ENCODE results near the gene ARID3C. TPM values are rescaled to one million over a fixed set of nuclear protein-coding genes. Genes with fewer than 3 reads are reported as not detected.

Gene ARID3C
- polyA plus RNA-seq, 4 donors, result 0.03 to 0.04 TPM; not detected in 2

GRCh38 chr9:34611811-34612787 lies 16.8 kb downstream of the ARID3C start, which contains the start of gene RPP25L:
RPP25L (minus strand) TSS chr9:34612097; CDS start chr9:34611296, 801 bp downstream.
- Histone ChIP-seq H3K4me3 (ENCODE audit: low read depth in 1 of 3, low read length in 3 of 3) (peak within 1 kb of the TSS; percentile 72 to 86 (median 75)), H3K27me3 (ENCODE audit: control insufficient read depth in 3 of 3, insufficient read depth in 3 of 3, low read length in 3 of 3) (no peaks in the 10 kb centered on the region), H3K36me3 (ENCODE audit: control insufficient read depth in 3 of 3, insufficient read depth in 2 of 3, low read depth in 1 of 3, low read length in 3 of 3) (peaks cover 4 to 40% (median 5%) of the 10 kb centered on the region in 3 donors), H3K27ac (ENCODE audit: low read depth in 1 of 3, low read length in 2 of 3) (peak within 1 kb of the TSS; percentile 60 to 94 (median 64)), H3K9me3 (ENCODE audit: control insufficient read depth in 2 of 2, insufficient read depth in 1 of 2, low read depth in 1 of 2, low read length in 1 of 2) (no peaks in the 10 kb centered on the region), H3K4me1 (ENCODE audit: control insufficient read depth in 3 of 3, insufficient read depth in 2 of 3, low read depth in 1 of 3, low read length in 2 of 3) (peaks cover 0 to 27% (median 6%) of the 10 kb centered on the region in 3 donors)
- WGBS, 3 donors, result 0 to 1% (median 0%) methylated on average over 72 to 77 of the region's 77 CpGs
- no peak for FAIRE-seq
- peak; percentile 90 to 95 for DNase-seq

- H3K9me3 ChIP-seq (ENCODE audit: control insufficient read depth in 2 of 2, insufficient read depth in 1 of 2, low read depth in 1 of 2, low read length in 1 of 2), result no peaks in the 10 kb centered on the region
- FAIRE-seq, result no peak
- DNase-seq, result peak in 1 of 2 donors; percentile 25
- peaks cover 0 to 34% (median 6%) of the 10 kb centered on the region in 3 donors for H3K4me1 ChIP-seq (ENCODE audit: control insufficient read depth in 3 of 3, insufficient read depth in 2 of 3, low read depth in 1 of 3, low read length in 2 of 3)
- H3K4me3 ChIP-seq (ENCODE audit: low read depth in 1 of 3, low read length in 3 of 3), result peak overlapping the region; percentile 72 to 86 (median 75)
- 33 to 55% (median 39%) methylated on average over 10 of the region's 10 CpGs for WGBS, 3 donors
- H3K27me3 ChIP-seq (ENCODE audit: control insufficient read depth in 3 of 3, insufficient read depth in 3 of 3, low read length in 3 of 3), result no peaks in the 10 kb centered on the region
- H3K27ac ChIP-seq (ENCODE audit: low read depth in 1 of 3, low read length in 2 of 3), result peak overlapping the region; percentile 51 to 94 (median 60)
- H3K36me3 ChIP-seq (ENCODE audit: control insufficient read depth in 3 of 3, insufficient read depth in 2 of 3, low read depth in 1 of 3, low read length in 3 of 3), result peaks cover 2 to 33% (median 2%) of the 10 kb centered on the region in 3 donors
Measured at GRCh38 chr9:34611251-34611810, 17.5 kb downstream of the ARID3C start.

- peak overlapping the region in 2 of 3 donors; percentile 75 to 86 for H3K4me3 ChIP-seq (ENCODE audit: low read depth in 1 of 3, low read length in 3 of 3)
- FAIRE-seq (no peak), DNase-seq (no peak)
- H3K9me3 ChIP-seq (ENCODE audit: control insufficient read depth in 2 of 2, insufficient read depth in 1 of 2, low read depth in 1 of 2, low read length in 1 of 2), result no peaks in the 10 kb centered on the region
- no peaks in the 10 kb centered on the region for H3K27me3 ChIP-seq (ENCODE audit: control insufficient read depth in 3 of 3, insufficient read depth in 3 of 3, low read length in 3 of 3)
- peaks cover 0 to 27% (median 2%) of the 10 kb centered on the region in 3 donors for H3K36me3 ChIP-seq (ENCODE audit: control insufficient read depth in 3 of 3, insufficient read depth in 2 of 3, low read depth in 1 of 3, low read length in 3 of 3)
- 96 to 97% (median 97%) methylated on average over 20 of the region's 20 CpGs for WGBS, 3 donors
- no peak overlapping the region for H3K27ac ChIP-seq (ENCODE audit: low read depth in 1 of 3, low read length in 2 of 3)
- H3K4me1 ChIP-seq (ENCODE audit: control insufficient read depth in 3 of 3, insufficient read depth in 2 of 3, low read depth in 1 of 3, low read length in 2 of 3), result peaks cover 0 to 34% (median 6%) of the 10 kb centered on the region in 3 donors
Measured at GRCh38 chr9:34610434-34611206, 18.2 kb downstream of the ARID3C start.

GRCh38 chr9:34607331-34607730 lies 21.5 kb downstream of the ARID3C start:
- Histone ChIP-seq H3K27ac (ENCODE audit: low read depth in 1 of 3, low read length in 2 of 3) (peak overlapping the region in 1 of 3 donors; percentile 73), H3K36me3 (ENCODE audit: control insufficient read depth in 3 of 3, insufficient read depth in 2 of 3, low read depth in 1 of 3, low read length in 3 of 3) (peaks cover 0 to 8% (median 0%) of the 10 kb centered on the region in 3 donors), H3K4me1 (ENCODE audit: control insufficient read depth in 3 of 3, insufficient read depth in 2 of 3, low read depth in 1 of 3, low read length in 2 of 3) (peaks cover 0 to 26% (median 6%) of the 10 kb centered on the region in 3 donors), H3K27me3 (ENCODE audit: control insufficient read depth in 3 of 3, insufficient read depth in 3 of 3, low read length in 3 of 3) (no peaks in the 10 kb centered on the region), H3K9me3 (ENCODE audit: control insufficient read depth in 2 of 2, insufficient read depth in 1 of 2, low read depth in 1 of 2, low read length in 1 of 2) (no peaks in the 10 kb centered on the region), H3K4me3 (ENCODE audit: low read depth in 1 of 3, low read length in 3 of 3) (no peak overlapping the region)
- FAIRE-seq (no peak), DNase-seq (no peak)
- WGBS, 3 donors, result 19 to 55% (median 48%) methylated on average over 2 of the region's 2 CpGs

GRCh38 chr9:34606905-34607304 lies 22.0 kb downstream of the ARID3C start:
- DNase-seq (peak; percentile 84 to 88), FAIRE-seq (no peak)
- Histone ChIP-seq H3K9me3 (ENCODE audit: control insufficient read depth in 2 of 2, insufficient read depth in 1 of 2, low read depth in 1 of 2, low read length in 1 of 2) (no peaks in the 10 kb centered on the region), H3K27me3 (ENCODE audit: control insufficient read depth in 3 of 3, insufficient read depth in 3 of 3, low read length in 3 of 3) (no peaks in the 10 kb centered on the region), H3K4me3 (ENCODE audit: low read depth in 1 of 3, low read length in 3 of 3) (no peak overlapping the region), H3K27ac (ENCODE audit: low read depth in 1 of 3, low read length in 2 of 3) (peak overlapping the region in 1 of 3 donors; percentile 73), H3K4me1 (ENCODE audit: control insufficient read depth in 3 of 3, insufficient read depth in 2 of 3, low read depth in 1 of 3, low read length in 2 of 3) (peaks cover 0 to 25% (median 6%) of the 10 kb centered on the region in 3 donors), H3K36me3 (ENCODE audit: control insufficient read depth in 3 of 3, insufficient read depth in 2 of 3, low read depth in 1 of 3, low read length in 3 of 3) (peaks cover 0 to 8% (median 0%) of the 10 kb centered on the region in 3 donors)
- 31 to 71% (median 57%) methylated on average over 3 of the region's 3 CpGs for WGBS, 3 donors

- FAIRE-seq (no peak), DNase-seq (no peak)
- peaks cover 0 to 5% (median 0%) of the 10 kb centered on the region in 3 donors for H3K27me3 ChIP-seq (ENCODE audit: control insufficient read depth in 3 of 3, insufficient read depth in 3 of 3, low read length in 3 of 3)
- peaks cover 0 to 23% (median 5%) of the 10 kb centered on the region in 3 donors for H3K4me1 ChIP-seq (ENCODE audit: control insufficient read depth in 3 of 3, insufficient read depth in 2 of 3, low read depth in 1 of 3, low read length in 2 of 3)
- H3K9me3 ChIP-seq (ENCODE audit: control insufficient read depth in 2 of 2, insufficient read depth in 1 of 2, low read depth in 1 of 2, low read length in 1 of 2), result no peaks in the 10 kb centered on the region
- H3K4me3 ChIP-seq (ENCODE audit: low read depth in 1 of 3, low read length in 3 of 3), result no peak overlapping the region
- peaks cover 0 to 8% (median 0%) of the 10 kb centered on the region in 3 donors for H3K36me3 ChIP-seq (ENCODE audit: control insufficient read depth in 3 of 3, insufficient read depth in 2 of 3, low read depth in 1 of 3, low read length in 3 of 3)
- no peak overlapping the region for H3K27ac ChIP-seq (ENCODE audit: low read depth in 1 of 3, low read length in 2 of 3)
Measured at GRCh38 chr9:34606190-34606589, 22.7 kb downstream of the ARID3C start.

- no peak overlapping the region for H3K4me3 ChIP-seq (ENCODE audit: low read depth in 1 of 3, low read length in 3 of 3)
- H3K9me3 ChIP-seq (ENCODE audit: control insufficient read depth in 2 of 2, insufficient read depth in 1 of 2, low read depth in 1 of 2, low read length in 1 of 2), result no peaks in the 10 kb centered on the region
- FAIRE-seq (no peak), DNase-seq (peak; percentile 78 to 85)
- peaks cover 0 to 12% (median 0%) of the 10 kb centered on the region in 3 donors for H3K27me3 ChIP-seq (ENCODE audit: control insufficient read depth in 3 of 3, insufficient read depth in 3 of 3, low read length in 3 of 3)
- WGBS, 3 donors, result 58 to 66% (median 60%) methylated on average over 4 of the region's 4 CpGs
- H3K4me1 ChIP-seq (ENCODE audit: control insufficient read depth in 3 of 3, insufficient read depth in 2 of 3, low read depth in 1 of 3, low read length in 2 of 3), result peaks cover 0 to 12% (median 0%) of the 10 kb centered on the region in 3 donors
- H3K27ac ChIP-seq (ENCODE audit: low read depth in 1 of 3, low read length in 2 of 3), result no peak overlapping the region
- H3K36me3 ChIP-seq (ENCODE audit: control insufficient read depth in 3 of 3, insufficient read depth in 2 of 3, low read depth in 1 of 3, low read length in 3 of 3), result no peaks in the 10 kb centered on the region
Measured at GRCh38 chr9:34603610-34604231, 25.1 kb downstream of the ARID3C start.
